GM21576 (cell line): ENCODE results near the gene CANT1.

ENCODE experiments used
- ATAC-seq: cut with Tn5 transposase; IDR thresholded peaks from one replicate; pipeline ENCODE4 v1.9.1; 2021; ENCODE audit warnings: mild to moderate bottlenecking, moderate library complexity; ENCODE audit not compliant: unreplicated experiment

CANT1 gene

DNA sequence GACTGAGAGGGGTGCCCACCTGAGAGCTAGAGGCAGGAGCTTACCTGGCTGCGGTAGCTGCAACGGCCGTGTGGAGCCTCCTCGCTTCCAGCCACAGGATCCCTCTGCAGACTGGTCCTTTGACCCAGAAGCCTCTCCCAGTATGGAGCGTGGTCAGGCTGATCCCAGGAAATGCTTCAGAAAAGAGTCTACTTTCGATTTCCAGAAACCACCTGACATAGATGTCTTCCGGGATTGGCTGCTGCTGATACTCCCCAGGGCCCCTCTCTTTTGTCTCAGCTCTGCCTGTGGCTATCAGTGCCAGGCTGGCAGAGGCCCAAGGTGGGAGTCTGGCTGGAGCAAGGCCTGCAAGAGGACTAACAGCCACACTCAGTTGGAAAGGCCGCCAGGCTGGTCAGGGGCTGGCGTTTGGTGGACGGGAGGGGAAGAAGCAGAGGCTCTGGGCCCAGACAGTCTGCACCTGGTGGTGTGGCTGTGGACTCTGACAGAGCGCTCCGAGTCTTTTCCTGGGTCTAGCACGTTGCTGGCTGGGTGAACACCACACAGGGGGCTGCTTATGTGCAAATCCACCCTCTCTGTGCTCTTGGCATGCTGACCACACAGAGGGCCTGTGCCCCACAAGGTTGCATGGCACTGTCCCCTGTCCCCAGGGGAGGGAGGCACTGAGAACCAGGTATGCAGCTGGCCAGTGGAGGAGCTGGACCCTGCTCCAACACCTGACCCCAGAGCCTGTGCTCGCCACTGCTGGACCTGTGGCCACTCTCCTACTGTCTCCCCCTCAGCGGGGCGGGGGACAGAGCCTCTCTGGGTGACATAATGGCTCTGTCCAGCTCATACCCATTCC lies 29.6 kb downstream of the CANT1 start, which contains the start of gene LGALS3BP:
TSS of gene LGALS3BP (minus strand) at position 144 of the 844 bp plus-strand sequence. CDS start 2,732 bp downstream, outside the sequence.
- ATAC-seq = no peak

- no peak for ATAC-seq
Observed at GRCh38 chr17:78977997-78978973, 31.3 kb downstream of the CANT1 start.

GRCh38 chr17:78977681-78977943 lies 32.0 kb downstream of the CANT1 start:
- no peak for ATAC-seq

- ATAC-seq = no peak
Observed at GRCh38 chr17:78976907-78977680, 32.5 kb downstream of the CANT1 start.

DNA sequence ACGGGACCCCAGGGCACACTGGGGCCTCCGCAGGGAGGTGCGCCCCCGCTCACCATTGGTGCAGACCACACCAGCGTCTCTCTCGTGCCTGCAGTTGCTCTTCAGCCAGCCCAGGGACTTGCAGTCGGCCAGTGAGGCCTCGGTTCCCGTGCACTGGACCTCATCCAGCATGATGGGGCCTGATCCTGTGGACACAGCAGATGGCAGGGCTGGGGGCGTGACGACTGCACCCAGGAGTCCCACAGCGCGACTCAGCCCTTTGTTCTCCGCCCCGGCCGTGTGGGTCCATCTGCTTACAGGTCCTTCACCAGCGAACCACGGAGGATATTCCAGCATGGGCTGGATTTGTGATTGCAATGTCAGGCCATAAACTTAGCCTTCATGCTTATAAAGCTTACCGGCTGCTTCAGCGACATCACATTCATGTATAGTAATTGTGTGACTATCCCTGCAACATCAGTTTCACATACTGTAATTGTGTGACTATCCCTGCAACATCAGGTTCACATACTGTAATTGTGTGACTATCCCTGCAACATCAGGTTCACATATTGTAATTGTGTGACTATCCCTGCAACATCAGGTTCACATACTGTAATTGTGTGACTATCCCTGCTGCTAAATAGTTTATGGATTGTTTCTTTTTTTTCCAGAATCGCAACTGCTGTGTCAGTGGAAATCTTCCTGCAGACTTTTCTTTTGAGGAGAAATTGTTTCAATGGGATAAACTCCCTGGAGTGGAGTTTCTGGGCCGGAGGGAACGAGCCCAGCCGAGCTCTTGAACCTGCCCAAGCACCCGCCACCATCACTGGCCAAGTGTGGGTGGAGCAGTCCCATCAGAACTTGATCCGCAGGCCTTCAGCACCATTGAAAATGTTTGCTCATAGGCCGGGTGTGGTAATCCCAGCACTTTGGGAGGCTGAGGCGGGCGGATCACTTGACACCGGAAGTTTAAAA lies 34.7 kb downstream of the CANT1 start:
- no peak for ATAC-seq

- no peak for ATAC-seq
Observed at GRCh38 chr17:78973792-78974520, 35.6 kb downstream of the CANT1 start.

GRCh38 chr17:78973196-78973595 lies 36.4 kb downstream of the CANT1 start:
- no peak for ATAC-seq

DNA sequence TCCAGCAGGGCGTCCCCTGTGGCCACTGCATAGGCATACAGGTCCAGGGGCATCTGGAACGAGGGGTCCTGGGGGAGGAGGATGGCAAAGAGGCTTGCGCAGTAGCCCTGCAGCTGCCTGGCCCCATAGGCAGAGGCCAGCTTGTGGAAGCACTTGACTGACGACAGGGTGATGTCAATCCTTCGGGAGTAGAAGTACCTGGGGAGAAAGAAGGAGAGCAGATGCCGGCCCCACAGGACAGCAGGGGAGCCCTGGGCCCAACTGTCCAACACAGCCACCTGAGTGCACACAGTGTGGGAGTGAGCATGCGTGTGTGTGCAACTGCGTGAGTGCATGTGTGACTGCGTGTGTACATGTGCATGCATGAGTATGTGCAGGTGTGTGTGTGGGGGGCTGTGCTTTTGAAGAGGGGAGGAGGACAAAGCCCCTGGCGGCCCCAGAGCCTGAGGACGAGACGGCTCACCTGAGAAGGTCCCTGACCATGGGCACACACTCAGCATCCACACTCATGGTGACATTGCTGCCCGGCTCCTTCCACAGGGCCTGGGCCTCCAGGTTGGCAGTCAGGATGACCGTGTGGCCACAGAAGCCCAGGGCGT lies 37.0 kb downstream of the CANT1 start:
- ATAC-seq = no peak

DNA sequence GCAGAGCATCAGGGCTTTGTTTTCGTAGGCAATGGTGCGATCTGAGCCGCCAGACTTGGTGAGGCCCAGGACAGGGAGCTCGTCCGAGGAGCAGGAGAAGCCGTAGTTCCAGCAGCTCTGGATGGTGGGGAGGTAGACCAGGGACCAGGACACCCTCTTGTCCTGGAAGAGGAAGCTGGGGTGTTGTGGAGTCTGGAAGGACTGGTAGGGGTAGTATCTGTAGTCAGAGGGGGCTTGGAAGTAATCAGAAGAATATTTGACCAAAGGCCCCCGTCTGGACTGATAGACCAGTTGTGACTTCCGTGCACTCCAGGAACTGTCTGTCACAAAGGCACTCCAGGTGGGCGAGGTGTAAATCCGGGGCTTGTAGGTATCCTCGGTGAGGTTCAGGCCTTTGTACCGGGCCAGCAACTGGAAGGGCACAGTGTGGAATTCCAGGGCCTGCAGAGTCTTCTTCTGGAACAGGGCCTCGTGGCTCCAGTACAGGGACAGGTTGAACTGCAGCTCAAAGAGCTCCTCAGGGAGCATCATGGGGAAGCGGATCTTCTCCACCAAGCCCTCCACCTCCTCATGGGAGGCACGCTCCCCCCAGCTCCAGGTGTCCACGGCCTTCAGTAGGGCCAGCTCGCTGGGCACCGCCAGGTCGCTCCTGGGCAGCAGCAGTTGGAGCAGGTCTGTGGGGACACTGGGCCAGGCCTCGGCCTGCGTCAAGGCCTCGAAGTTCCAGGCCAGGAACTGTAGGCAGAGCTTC lies 37.6 kb downstream of the CANT1 start:
- no peak for ATAC-seq

DNA sequence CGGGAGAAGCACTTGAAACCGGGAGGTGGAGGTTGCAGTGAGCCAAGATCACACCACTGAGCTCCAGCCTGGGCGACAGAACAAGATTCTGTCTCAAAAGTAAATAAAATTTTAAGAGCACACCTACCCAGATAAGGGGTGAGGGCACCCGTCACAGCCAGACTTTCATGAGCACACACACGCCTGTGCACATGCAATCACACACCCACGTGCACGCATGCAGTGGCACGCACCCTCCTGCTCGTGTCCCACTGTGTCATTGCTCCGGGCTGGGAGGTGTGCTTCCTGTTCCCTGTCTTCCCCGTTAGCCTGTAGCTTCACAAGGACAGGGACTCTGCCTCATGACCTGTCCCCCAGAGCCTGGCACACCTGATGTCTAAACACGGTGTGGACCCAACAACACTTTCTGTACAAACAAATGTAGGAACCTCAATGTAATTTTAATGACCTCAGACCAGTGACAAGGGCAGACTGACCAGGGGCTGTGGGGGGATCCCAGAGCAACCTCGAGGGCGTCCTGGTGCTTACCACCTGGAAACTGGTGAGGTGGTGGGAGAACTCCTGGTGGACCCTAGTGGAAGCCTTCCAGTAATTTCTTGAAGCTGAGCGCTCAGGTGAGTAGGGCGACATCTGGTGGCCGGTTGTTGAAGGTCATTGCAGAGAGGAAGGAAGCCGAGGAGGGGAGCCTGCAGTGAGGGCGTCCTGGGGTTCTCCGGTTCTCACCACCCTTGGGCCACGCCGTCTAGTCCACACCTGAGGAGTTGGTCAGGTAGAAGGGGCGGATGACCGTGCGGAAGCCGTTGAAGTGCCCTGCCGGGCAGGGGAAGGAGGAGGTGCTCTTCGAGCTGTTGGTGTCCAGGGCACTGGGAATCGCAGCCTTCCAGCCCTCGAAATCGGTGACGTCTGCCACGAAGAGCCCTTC lies 38.5 kb downstream of the CANT1 start:
- no peak for ATAC-seq

GRCh38 chr17:78969865-78970264 lies 39.7 kb downstream of the CANT1 start:
- ATAC-seq = no peak

DNA sequence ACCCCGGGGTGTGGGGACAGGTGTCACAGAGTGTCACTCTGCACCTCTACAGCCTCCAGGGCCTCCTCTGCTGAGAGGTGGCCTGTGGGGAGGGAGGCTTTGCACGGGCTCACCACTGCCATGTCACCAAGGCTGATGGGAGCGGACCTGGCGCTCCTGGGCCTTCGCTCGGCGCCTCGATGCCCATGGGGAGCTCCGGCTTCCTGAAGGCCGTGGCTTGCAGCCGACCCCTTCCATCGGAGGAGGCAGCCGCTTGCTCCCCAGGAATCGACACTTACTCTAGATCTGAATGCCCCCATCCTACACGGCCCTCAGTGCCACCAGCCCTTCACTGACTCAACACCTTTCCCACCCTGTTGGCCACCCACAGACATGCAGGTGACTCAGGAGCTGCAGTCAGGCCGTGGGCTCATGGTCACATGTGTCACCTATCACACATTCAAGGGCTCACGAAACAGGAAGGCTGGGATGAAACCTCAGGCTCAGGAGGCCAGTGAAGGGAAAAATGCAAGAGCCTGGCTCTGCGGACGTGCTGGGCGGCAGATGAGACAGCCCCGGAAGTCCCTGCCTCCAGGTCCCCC lies 41.7 kb downstream of the CANT1 start:
- ATAC-seq = no peak

- no peak for ATAC-seq
Observed at GRCh38 chr17:78966910-78967600, 42.5 kb downstream of the CANT1 start.

DNA sequence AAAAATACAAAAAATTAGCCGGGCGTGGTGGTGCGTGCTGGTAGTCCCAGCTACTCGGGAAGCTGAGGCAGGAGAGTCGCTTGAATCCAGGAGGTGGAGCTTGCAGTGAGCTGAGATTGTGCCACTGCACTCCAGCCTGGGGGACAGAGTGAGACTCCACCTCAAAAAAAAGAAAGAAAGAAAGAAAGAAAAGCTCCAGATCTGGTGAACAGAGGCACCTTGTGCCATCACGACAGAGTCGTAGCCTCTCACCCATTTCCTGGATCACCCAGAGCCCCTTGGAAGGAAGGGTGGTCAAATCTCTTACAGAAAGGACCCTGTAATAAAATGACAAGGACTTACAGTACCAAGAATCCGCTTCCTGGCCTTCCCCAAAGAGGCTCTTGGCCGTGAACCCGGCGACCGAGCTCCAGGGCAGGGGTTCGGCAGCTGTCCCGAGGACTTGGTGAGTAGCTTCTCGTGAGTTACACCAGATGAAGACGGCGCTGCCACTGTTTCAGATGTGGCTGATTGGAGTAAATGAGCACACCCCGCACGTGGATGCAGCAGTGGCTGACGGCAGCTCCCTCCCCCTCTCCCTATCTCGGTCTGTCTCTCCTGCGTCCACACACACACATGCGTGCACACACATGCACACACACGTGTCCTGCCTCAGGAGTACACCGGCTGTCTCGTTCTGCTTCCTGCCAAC lies 43.3 kb downstream of the CANT1 start:
- no peak for ATAC-seq

DNA sequence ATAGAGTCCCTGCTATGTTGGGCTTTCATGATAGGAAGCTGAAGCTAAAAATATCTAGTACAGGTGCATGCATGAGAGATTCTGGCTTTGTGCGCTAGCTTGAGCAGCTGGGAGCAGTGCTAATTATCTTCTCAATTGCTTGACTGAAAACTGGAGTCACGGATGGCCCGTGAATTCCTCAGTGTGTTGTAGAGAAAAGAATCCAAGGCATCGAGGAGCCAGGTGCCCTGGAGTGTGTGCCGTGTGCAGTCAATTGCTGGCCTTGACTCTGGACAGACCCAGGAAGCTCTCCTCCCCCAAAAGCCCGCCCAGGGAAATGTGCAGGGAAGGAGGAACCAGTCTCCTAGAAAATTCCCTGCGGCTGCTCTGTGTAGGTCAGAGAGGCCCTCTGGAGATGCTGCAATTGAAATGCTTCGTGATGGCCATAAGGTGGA lies 44.1 kb downstream of the CANT1 start:
- no peak for ATAC-seq

DNA sequence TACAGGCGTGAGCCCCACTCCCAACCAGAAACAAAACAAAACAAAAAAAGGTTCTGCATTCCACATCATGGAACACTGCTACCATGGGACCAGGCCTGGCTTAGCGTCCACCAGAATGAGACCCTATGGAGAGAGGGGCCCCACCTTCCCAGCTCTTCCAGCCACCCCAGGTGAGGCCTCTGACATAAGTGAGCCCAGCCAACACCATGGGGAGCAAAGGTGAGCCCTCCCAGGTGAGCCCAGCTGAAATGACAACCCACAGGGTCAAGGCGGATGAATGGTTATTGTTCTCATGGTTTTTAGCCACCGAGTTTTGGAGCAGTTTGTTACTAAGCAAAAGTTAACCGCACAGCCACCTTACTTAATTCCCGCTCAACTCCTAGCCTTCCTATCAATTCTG lies 46.2 kb downstream of the CANT1 start:
- no peak for ATAC-seq
